H1 (cell line): Measurements from ENCODE around the gene BCAS1. TPM values are rescaled to one million over a fixed set of nuclear protein-coding genes. Genes with fewer than 3 reads are reported as not detected.

Experiments used
- CTCF ChIA-PET: fragments of 300-600 bp; sonication (Branson Sonifier 250); formaldehyde crosslinking; loops from one replicate; lab custom pipeline; 2021; ENCODE audit not compliant: partially characterized antibody; lab: Charles Lee
- POLR2A ChIA-PET: fragments of 300-600 bp; sonication (Branson Sonifier 250); formaldehyde crosslinking; loops from one replicate; lab custom pipeline; 2021; ENCODE audit warnings: inconsistent platforms; ENCODE audit not compliant: partially characterized antibody; lab: Charles Lee
- DNase-seq, 2 experiments: peaks; one replicate each; pipeline versions ENCODE4 v3.0.0 to v3.0.0-alpha.2; 2010 to 2022; ENCODE audit warnings: low spot score in 2 of 2, low read depth in 1 of 2, mixed read lengths in 1 of 2
- FAIRE-seq: peaks from 2 replicates; lab custom pipeline; 2011; peaks lifted over from hg19 to GRCh38; lab: Jason Lieb, UNC
- H2AFZ ChIP-seq: 2 replicates; pipeline ENCODE4 v1.8.1; 2012; ENCODE audit warnings: low read length, inconsistent platforms
- H2AK5ac ChIP-seq: 2 replicates; pipeline ENCODE4 v1.6.1; 2013; ENCODE audit warnings: low read depth, low read length
- H2BK120ac ChIP-seq: replicated peaks from 2 replicates; pipeline ENCODE3; 2013; ENCODE audit warnings: low read depth, low read length, inconsistent platforms
- H2BK12ac ChIP-seq: 2 replicates; pipeline ENCODE4 v1.6.1; 2013; ENCODE audit warnings: low read depth, low read length
- H2BK15ac ChIP-seq: 2 replicates; pipeline ENCODE4 v1.6.1; 2013; ENCODE audit warnings: low read length
- H2BK20ac ChIP-seq: 2 replicates; pipeline ENCODE4 v1.6.1; 2013; ENCODE audit warnings: low read length
- H2BK5ac ChIP-seq: 2 replicates; pipeline ENCODE4 v1.6.1; 2013; ENCODE audit warnings: low read depth, low read length
- H3K14ac ChIP-seq: 2 replicates; pipeline ENCODE4 v1.6.1; 2013; ENCODE audit warnings: inconsistent platforms; ENCODE audit not compliant: insufficient read length
- H3K18ac ChIP-seq: 2 replicates; pipeline ENCODE4 v1.6.1; 2013; ENCODE audit warnings: low read length; ENCODE audit errors: extremely low read depth
- H3K23ac ChIP-seq: 2 replicates; pipeline ENCODE4 v1.6.1; 2013; ENCODE audit warnings: inconsistent platforms; ENCODE audit not compliant: insufficient read length
- H3K23me2 ChIP-seq: 2 replicates; pipeline ENCODE4 v1.6.1; 2013; ENCODE audit warnings: low read depth, low read length
- H3K27ac ChIP-seq: 2 replicates; pipeline ENCODE4 v1.6.1; 2011; ENCODE audit warnings: low read depth, low read length, inconsistent platforms
- H3K27me3 ChIP-seq, 4 experiments: replicated peaks in 1 of 4; 1 replicate in 1 of 4; 2 replicates in 3 of 4; pipeline versions ENCODE4 v1.6.1 to v1.8.1; 2011 to 2013; ENCODE audit warnings: low read length in 3 of 4, mild to moderate bottlenecking in 3 of 4, inconsistent platforms in 2 of 4, mixed read lengths in 2 of 4, moderate library complexity in 1 of 4; ENCODE audit not compliant: control insufficient read depth in 3 of 4, insufficient read depth in 3 of 4; ENCODE audit errors: extremely low read depth in 1 of 4
- H3K36me3 ChIP-seq, 4 experiments: 2 replicates each; pipeline versions ENCODE4 v1.6.1 to v1.8.1; 2011 to 2013; ENCODE audit warnings: mild to moderate bottlenecking in 4 of 4, low read length in 3 of 4, moderate library complexity in 2 of 4, control low read depth in 1 of 4, inconsistent platforms in 1 of 4; ENCODE audit not compliant: insufficient read depth in 4 of 4, control insufficient read depth in 2 of 4
- H3K4ac ChIP-seq: replicated peaks from 2 replicates; pipeline ENCODE3; 2013; ENCODE audit warnings: low read length, low read depth, mixed read lengths, inconsistent platforms; ENCODE audit not compliant: insufficient read length
- H3K4me1 ChIP-seq, 4 experiments: replicated peaks in 1 of 4; 1 replicate in 1 of 4; 2 replicates in 3 of 4; pipeline versions ENCODE4 v1.6.1 to v1.8.1; 2011 to 2013; ENCODE audit warnings: low read length in 3 of 4, inconsistent platforms in 2 of 4, mixed read lengths in 1 of 4; ENCODE audit not compliant: insufficient read depth in 4 of 4, control insufficient read depth in 3 of 4
- H3K4me2 ChIP-seq, 2 experiments: 2 replicates each; pipeline versions ENCODE4 v1.6.1 to v1.8.1; 2011 to 2013; ENCODE audit warnings: low read depth in 2 of 2, low read length in 2 of 2, control low read depth in 1 of 2, inconsistent platforms in 1 of 2, mild to moderate bottlenecking in 1 of 2; ENCODE audit not compliant: insufficient read depth in 1 of 2
- H3K4me3 ChIP-seq, 4 experiments: fragments of 200-600, 300-600 bp in 1 of 4; sonication (generic), shearing (Covaris generic), sonication (Bioruptor Twin) in 1 of 4; 2 replicates each; pipeline versions ENCODE4 v1.5.1 to v1.8.1; 2011 to 2016; ENCODE audit warnings: low read length in 4 of 4, low read depth in 3 of 4, control low read depth in 2 of 4, inconsistent platforms in 2 of 4, mild to moderate bottlenecking in 2 of 4, mixed read lengths in 1 of 4, moderate library complexity in 1 of 4; ENCODE audit not compliant: insufficient read depth in 2 of 4; ENCODE audit errors: extremely low read depth in 1 of 4
- H3K56ac ChIP-seq: replicated peaks from 2 replicates; pipeline ENCODE3; 2013; ENCODE audit warnings: low read depth, mild to moderate bottlenecking, mixed read lengths, low read length, inconsistent platforms; ENCODE audit not compliant: insufficient read length
- H3K79me1 ChIP-seq: 2 replicates; pipeline ENCODE4 v1.6.1; 2013; ENCODE audit warnings: low read depth, low read length, control low read depth
- H3K79me2 ChIP-seq, 2 experiments: 2 replicates each; pipeline versions ENCODE4 v1.6.1 to v1.8.1; 2012 to 2013; ENCODE audit warnings: low read length in 2 of 2, mild to moderate bottlenecking in 2 of 2, inconsistent platforms in 1 of 2; ENCODE audit not compliant: insufficient read depth in 2 of 2, control insufficient read depth in 1 of 2
- H3K9ac ChIP-seq, 4 experiments: replicated peaks in 1 of 4; 1 replicate in 1 of 4; 2 replicates in 3 of 4; pipeline versions ENCODE4 v1.6.1 to v1.8.1; 2011 to 2013; ENCODE audit warnings: low read depth in 3 of 4, low read length in 3 of 4, control low read depth in 2 of 4, mild to moderate bottlenecking in 2 of 4, moderate library complexity in 2 of 4, inconsistent platforms in 1 of 4; ENCODE audit errors: extremely low read depth in 1 of 4
- H3K9me3 ChIP-seq, 2 experiments: 2 replicates each; pipeline versions ENCODE4 v1.6.1 to v1.8.1; 2012 to 2013; ENCODE audit warnings: mild to moderate bottlenecking in 2 of 2, moderate library complexity in 2 of 2, control low read depth in 1 of 2, inconsistent platforms in 1 of 2, low read depth in 1 of 2, low read length in 1 of 2, mixed read lengths in 1 of 2; ENCODE audit not compliant: insufficient read depth in 2 of 2
- H4K20me1 ChIP-seq, 2 experiments: replicated peaks in 1 of 2; 2 replicates each; pipeline versions ENCODE3 to v1.8.1; 2011 to 2013; ENCODE audit warnings: inconsistent platforms in 2 of 2, low read length in 2 of 2, mild to moderate bottlenecking in 1 of 2; ENCODE audit not compliant: insufficient read depth in 2 of 2, control insufficient read depth in 1 of 2
- H4K5ac ChIP-seq: 2 replicates; pipeline ENCODE4 v1.6.1; 2013; ENCODE audit warnings: low read length, low read depth, mixed read lengths, inconsistent platforms; ENCODE audit not compliant: insufficient read length
- H4K8ac ChIP-seq: 2 replicates; pipeline ENCODE4 v1.8.0; 2013; ENCODE audit warnings: mild to moderate bottlenecking, moderate library complexity, low read length, inconsistent platforms; ENCODE audit not compliant: insufficient read depth; ENCODE audit errors: extremely low read depth
- H4K91ac ChIP-seq: replicated peaks from 2 replicates; pipeline ENCODE3; 2013; ENCODE audit warnings: low read length, mixed read lengths, inconsistent platforms; ENCODE audit not compliant: insufficient read length
- EGR1 ChIP-seq: IDR thresholded peaks from 2 replicates; pipeline ENCODE4 v1.6.1; 2011; ENCODE audit warnings: low read depth, low read length, borderline replicate concordance
- GTF2F1 ChIP-seq: IDR thresholded peaks from 2 replicates; pipeline ENCODE4 v1.6.1; 2012; ENCODE audit warnings: low read depth, low read length, improper control_type of control experiment, borderline replicate concordance
- MAFK ChIP-seq: IDR thresholded peaks from 2 replicates; pipeline ENCODE4 v1.6.1; 2012; ENCODE audit warnings: low read depth, mild to moderate bottlenecking, improper control_type of control experiment, low read length
- RAD21 ChIP-seq, 2 experiments: IDR thresholded peaks in 1 of 2; conservative IDR thresholded peaks in 1 of 2; 2 replicates each; pipeline ENCODE4 v1.6.1; 2011; ENCODE audit warnings: low read depth in 2 of 2, low read length in 2 of 2, improper control_type of control experiment in 1 of 2, inconsistent platforms in 1 of 2, mild to moderate bottlenecking in 1 of 2, moderate library complexity in 1 of 2
- RBBP5 ChIP-seq: IDR thresholded peaks from 2 replicates; pipeline ENCODE4 v1.7.1; 2012; ENCODE audit warnings: low read depth, mild to moderate bottlenecking, inconsistent platforms, low read length, moderate library complexity, borderline replicate concordance
- WGBS, 2 experiments: shearing (Covaris generic) in 1 of 2; methylation state at CpG; one replicate each; pipeline versions ENCODE4 v1.1.6 to v1.1.7; 2013 to 2015; ENCODE audit warnings: low lambda C conversion rate in 2 of 2, mixed read lengths in 2 of 2, inconsistent platforms in 1 of 2, low coverage in 1 of 2, missing lambda C conversion rate in 1 of 2; ENCODE audit not compliant: insufficient replicate concordance in 2 of 2, insufficient coverage in 1 of 2, insufficient read length in 1 of 2; ENCODE audit errors: extremely low coverage in 1 of 2, missing lambda C conversion rate in 1 of 2; 5-methylcytosine and 5-hydroxymethylcytosine counted together
- polyA plus RNA-seq, 7 experiments: library from polyadenylated mRNA; depleted of rRNA in 3 of 7; stranded (reverse) in 5 of 7; unstranded in 2 of 7; fragments of >200 nt in 5 of 7; fragments of 200-250 nt in 2 of 7; gene quantifications; 1 replicate in 5 of 7; 2 replicates in 1 of 7; 4 replicates in 1 of 7; pipeline versions ENCODE4 v1.2.1 to v1.2.3, GENCODE V29; 2011 to 2013; ENCODE audit warnings: missing spikeins in 2 of 7, mixed read lengths in 2 of 7
- total RNA-seq: library from RNA; stranded (reverse); fragmentation: NEBNext Ultra II Directional; extraction: Animal tissue kit (Norgen Biotek cat#: 25700); gene quantifications from 2 replicates; pipeline ENCODE4 v1.2.1, GENCODE V29; 2021

The BCAS1 gene
- total and polyA plus RNA-seq, 2 of the 8 experiments (the other 6 are each of a cell fraction or from before 2014, with no cell fraction given): 0.06 to 0.19 TPM

- no peak for FAIRE-seq
- 88% methylated on average over 2 of the region's 2 CpGs; no CpG with 5 or more reads in 1 of the 2 experiments for WGBS, 2 experiments
- CTCF ChIA-PET: no interaction called here
Observed at GRCh38 chr20:54002056-54002575, 68.3 kb downstream of the BCAS1 start.

More at GRCh38 chr20:54002056-54002575, 68.3 kb downstream of the BCAS1 start:
- H3K18ac ChIP-seq: no peak overlapping the region
- no peak overlapping the region for H2AFZ ChIP-seq
- no peak overlapping the region for H4K5ac ChIP-seq
- H2BK5ac ChIP-seq: no peak overlapping the region
- H4K91ac ChIP-seq: no peak overlapping the region
- H4K8ac ChIP-seq: no peak overlapping the region
- no peak overlapping the region for H3K27ac ChIP-seq
- H2BK15ac ChIP-seq: no peak overlapping the region
- H3K79me1 ChIP-seq: no peaks in the 10 kb centered on the region
- POLR2A ChIA-PET: no interaction called here
- no peak overlapping the region for H3K4me3 ChIP-seq
- no peak overlapping the region for H3K9ac ChIP-seq
- no peak overlapping the region for H2BK20ac ChIP-seq
- no peaks in the 10 kb centered on the region; a peak in 2 of 7 replicates for H3K4me1 ChIP-seq
- H3K9me3 ChIP-seq: no peaks in the 10 kb centered on the region
- H3K56ac ChIP-seq: no peak overlapping the region
- no peaks in the 10 kb centered on the region for H4K20me1 ChIP-seq
- no peaks in the 10 kb centered on the region for H3K79me2 ChIP-seq
- no peak overlapping the region for H2AK5ac ChIP-seq
- H3K4me2 ChIP-seq: no peak overlapping the region
- no peak for DNase-seq
- H3K23me2 ChIP-seq: no peaks in the 10 kb centered on the region
- no peak overlapping the region for H3K23ac ChIP-seq
- no peak overlapping the region for H2BK12ac ChIP-seq
- H3K36me3 ChIP-seq: no peaks in the 10 kb centered on the region
- TF ChIP-seq RAD21 (IDR thresholded peaks at IDR 0.05 in 1 of 2, conservative IDR thresholded peaks at IDR 0.05 in 1 of 2; ENCODE audit: low read depth in 2 of 2, low read length in 2 of 2) (no peak), MAFK (no peak), EGR1 (no peak), GTF2F1 (no peak), RBBP5 (no peak)
- no peaks in the 10 kb centered on the region for H3K27me3 ChIP-seq
- H3K4ac ChIP-seq: no peak overlapping the region
- no peak overlapping the region for H2BK120ac ChIP-seq
- H3K14ac ChIP-seq: no peak overlapping the region
